Neural cell (in vitro differentiated cells): ENCODE results near the gene UBN1.

ENCODE experiments used
- CTCF ChIP-seq: fragments of 450-650 bp; IDR thresholded peaks from 2 replicates; pipeline ENCODE4 v1.5.1; 2014; ENCODE audit warnings: antibody characterized with exemption, mild to moderate bottlenecking, moderate library complexity; ENCODE audit not compliant: poor library complexity, severe bottlenecking
- EP300 ChIP-seq: fragments of 450-650 bp; conservative IDR thresholded peaks from 2 replicates; pipeline ENCODE4 v1.6.1; 2014; ENCODE audit warnings: antibody characterized with exemption, mild to moderate bottlenecking, moderate library complexity; ENCODE audit not compliant: poor library complexity, severe bottlenecking
- EZH2 ChIP-seq: fragments of 200-600, 300-800 bp; shearing (Covaris generic), sonication (generic); IDR thresholded peaks from 2 replicates; pipeline ENCODE4 v1.6.1; 2014; ENCODE audit warnings: antibody characterized with exemption, low read length, borderline replicate concordance, mild to moderate bottlenecking; ENCODE audit not compliant: insufficient read depth, poor library complexity, severe bottlenecking
- MXI1 ChIP-seq: fragments of 450-650 bp; conservative IDR thresholded peaks from 2 replicates; pipeline ENCODE4 v1.6.1; 2014; ENCODE audit warnings: antibody characterized with exemption, mild to moderate bottlenecking; ENCODE audit not compliant: poor library complexity, severe bottlenecking
- TAF1 ChIP-seq: IDR thresholded peaks from 2 replicates; pipeline ENCODE4 v1.6.1; 2012; ENCODE audit warnings: low read depth

- TF ChIP-seq EZH2 (no peak), CTCF (no peak), EP300 (no peak), TAF1 (no peak), MXI1 (no peak)
Observed at GRCh38 chr16:4879049-4879448, 31.8 kb downstream of the UBN1 start.
